Fibroblast of skin of right biceps (primary cell): ENCODE measurements around the gene GRK5.
A peak's percentile ranks its signal among the peaks of the same experiment; 100 is the strongest.

ENCODE experiments used
- DNase-seq: peaks from one replicate; pipeline ENCODE4 v3.0.0-alpha.2; 2013

GRK5 gene

GRCh38 chr10:119409906-119410305 lies 202.5 kb downstream of the GRK5 start:
- DNase-seq = peak; percentile 5

- DNase-seq = no peak
These were observed 203.2 kb downstream of the GRK5 start for GRCh38 chr10:119410361-119411116.

DNA sequence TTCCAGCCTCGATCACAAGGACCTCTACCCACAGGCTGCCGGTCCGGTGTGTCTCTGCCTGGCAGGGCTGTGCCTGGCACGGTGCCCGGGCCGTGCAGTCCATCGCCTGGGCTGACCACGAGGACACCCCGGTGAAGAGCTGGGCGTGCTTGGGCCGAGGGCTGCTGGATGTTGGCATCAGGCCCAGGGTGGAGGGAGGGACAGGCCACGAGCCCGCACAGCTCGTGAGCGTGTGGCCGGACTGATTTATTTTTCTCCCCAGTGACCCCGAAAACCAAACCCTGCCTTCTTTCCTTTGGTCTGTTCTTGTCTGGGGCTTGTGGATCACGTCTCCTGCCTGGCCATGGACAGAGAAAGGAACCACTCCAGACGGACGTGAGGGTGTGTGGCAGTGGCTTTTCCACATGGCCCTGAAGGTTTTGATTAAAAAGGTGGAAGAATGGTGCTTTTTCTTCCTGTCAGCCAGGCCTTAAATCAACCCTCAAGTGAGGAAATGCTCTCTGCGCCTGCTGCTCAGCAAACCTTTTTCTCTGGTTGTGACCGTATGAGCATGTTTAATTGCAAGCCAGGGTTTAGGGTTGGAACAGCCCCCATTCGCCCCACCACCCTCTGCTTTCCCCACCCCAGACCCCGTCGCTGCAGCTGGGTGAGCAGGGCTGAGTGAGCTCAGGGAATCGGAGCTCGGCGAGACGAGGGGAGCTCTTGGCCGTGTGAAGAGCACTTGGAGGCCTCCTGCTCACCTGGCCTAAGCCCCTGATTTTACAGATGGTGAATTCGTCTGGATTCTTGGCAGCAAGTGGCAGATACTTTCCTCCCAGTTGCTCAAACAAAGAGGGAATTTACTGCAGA lies 205.1 kb downstream of the GRK5 start:
- DNase-seq = peak; percentile 49

GRCh38 chr10:119413093-119413453 lies 205.7 kb downstream of the GRK5 start:
- DNase-seq = peak; percentile 64

GRCh38 chr10:119413471-119414080 lies 206.2 kb downstream of the GRK5 start:
- peak; percentile 10 for DNase-seq

- DNase-seq = peak; percentile 61
These were observed 206.8 kb downstream of the GRK5 start for GRCh38 chr10:119414081-119414611.

GRCh38 chr10:119415121-119415520 lies 207.8 kb downstream of the GRK5 start:
- DNase-seq = no peak

- no peak for DNase-seq
These were observed 208.4 kb downstream of the GRK5 start for GRCh38 chr10:119415536-119416503.

DNA sequence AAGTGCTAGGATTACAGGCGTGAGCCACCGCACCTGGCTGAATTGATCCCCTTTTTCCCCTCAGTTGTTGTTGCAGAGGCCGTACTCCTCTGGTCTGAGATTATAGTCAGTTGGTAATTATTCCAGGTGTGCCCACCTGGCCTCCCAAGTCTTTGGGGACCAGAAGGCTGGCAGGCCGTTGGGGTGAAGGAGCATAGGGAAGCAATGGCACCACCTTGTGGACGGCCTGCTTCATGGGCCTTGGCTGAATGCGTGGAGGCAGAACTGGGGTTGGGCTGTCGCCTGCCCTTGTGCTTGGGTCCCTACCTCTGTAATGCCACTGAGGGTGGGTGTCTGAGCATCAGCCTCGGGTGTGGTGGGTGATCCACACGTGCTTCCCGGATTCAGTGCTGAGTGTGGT lies 209.5 kb downstream of the GRK5 start:
- peak; percentile 59 for DNase-seq

- no peak for DNase-seq
These were observed 210.5 kb downstream of the GRK5 start for GRCh38 chr10:119417852-119418251.

- no peak for DNase-seq
These were observed 211.0 kb downstream of the GRK5 start for GRCh38 chr10:119418362-119418761.

DNA sequence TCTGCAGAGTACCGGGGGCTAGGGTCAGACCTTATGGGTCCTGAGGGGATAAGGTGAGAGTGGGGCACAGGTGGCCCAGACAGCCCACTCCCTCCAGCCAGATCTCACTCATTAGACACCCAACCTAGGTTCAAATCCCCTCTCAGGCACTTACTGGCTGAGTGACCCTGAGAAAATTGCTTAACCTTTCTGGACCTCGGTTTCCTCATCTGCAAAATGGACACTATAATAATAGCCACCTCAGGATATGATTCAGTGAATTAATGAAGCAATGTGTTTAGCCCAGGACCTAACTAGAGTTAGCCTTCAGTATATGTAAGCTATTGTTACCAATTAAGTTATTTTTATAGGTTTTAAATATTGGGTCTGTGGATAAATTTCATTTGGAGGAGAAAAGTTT lies 212.6 kb downstream of the GRK5 start:
- DNase-seq = no peak

DNA sequence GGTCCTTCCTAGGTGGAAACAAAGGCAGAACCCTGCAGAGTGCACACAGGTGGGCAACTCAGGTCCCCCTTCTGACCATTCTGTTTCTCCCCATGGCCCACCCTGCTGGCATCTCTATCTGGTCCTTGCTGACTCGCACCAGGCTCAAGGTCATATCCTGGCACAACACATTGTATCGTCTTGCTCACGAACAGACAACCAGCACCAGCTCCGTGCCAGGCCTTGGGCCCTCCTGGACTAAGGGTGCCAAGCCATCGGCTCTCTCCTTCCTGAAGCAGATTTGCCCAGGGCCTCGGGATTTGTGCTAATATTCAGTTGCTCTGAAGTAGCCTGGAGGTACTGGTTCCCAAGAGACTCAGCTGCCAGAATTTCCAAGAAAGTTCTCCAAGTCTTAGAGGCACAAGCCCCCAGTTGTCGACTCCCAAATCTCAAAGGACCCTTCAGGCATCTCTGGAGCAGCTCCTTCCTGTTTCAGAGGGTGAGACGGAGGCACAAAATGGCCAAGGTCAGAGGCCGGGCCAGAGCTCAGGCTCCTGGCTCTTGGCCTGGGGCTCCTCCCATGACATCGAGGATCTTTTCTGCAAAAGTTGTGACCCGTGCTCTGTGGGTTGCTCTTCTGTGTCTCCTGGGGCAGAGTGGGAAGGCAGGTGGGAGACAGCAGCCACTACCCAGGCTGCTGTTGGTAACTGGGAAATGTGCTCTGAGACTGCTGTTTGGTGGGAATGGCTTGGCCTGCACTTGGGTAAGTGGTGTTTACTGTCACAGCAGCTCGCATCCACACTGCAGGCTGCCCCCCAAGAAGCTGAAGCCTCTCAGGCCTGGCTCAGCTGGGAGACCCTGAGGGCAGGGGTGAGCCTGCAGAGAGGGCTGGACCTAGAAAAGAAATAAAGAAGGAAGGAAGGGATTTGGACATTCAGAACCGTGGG lies 213.8 kb downstream of the GRK5 start:
- DNase-seq = no peak

DNA sequence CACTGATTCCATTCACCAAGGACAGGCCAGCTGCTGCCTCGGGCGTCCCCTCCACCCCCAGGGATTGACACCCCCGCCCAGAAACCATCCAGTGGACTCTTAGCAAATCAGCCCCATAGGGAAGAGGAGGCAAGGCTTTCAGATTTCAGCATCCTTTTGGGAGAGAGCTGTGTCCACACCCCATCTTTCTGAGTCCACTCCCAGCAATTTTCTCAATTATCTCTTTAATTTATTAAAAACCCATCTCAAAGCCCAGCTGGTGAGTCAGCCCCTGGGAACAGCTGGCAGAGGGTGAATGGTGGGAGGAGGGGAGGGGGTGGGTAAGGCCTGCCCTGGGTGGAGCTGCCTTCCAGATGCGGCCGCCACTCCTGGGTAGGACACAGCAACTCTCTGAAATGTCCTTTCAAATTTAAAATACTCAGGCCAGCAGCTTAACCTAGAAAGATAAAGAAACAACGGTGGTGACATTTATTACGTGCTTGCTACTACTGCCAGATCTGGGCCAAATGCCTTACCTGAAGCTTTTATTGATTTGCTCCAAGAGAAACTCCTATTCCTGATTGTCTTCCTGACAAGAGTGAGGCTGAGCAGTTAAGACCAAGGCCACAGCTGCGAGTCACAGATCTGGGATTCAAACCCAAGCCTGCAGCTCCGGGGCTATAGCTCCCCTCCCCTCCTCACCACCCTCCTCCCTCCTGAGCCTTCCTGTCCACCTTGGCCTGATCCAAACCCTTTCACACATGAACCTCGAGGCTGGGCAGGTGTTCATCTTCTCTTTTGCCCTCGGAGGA lies 214.7 kb downstream of the GRK5 start:
- DNase-seq = peak; percentile 35

- DNase-seq = no peak
These were observed 215.5 kb downstream of the GRK5 start for GRCh38 chr10:119422682-119423509.

GRCh38 chr10:119423510-119424257 lies 216.3 kb downstream of the GRK5 start:
- no peak for DNase-seq

DNA sequence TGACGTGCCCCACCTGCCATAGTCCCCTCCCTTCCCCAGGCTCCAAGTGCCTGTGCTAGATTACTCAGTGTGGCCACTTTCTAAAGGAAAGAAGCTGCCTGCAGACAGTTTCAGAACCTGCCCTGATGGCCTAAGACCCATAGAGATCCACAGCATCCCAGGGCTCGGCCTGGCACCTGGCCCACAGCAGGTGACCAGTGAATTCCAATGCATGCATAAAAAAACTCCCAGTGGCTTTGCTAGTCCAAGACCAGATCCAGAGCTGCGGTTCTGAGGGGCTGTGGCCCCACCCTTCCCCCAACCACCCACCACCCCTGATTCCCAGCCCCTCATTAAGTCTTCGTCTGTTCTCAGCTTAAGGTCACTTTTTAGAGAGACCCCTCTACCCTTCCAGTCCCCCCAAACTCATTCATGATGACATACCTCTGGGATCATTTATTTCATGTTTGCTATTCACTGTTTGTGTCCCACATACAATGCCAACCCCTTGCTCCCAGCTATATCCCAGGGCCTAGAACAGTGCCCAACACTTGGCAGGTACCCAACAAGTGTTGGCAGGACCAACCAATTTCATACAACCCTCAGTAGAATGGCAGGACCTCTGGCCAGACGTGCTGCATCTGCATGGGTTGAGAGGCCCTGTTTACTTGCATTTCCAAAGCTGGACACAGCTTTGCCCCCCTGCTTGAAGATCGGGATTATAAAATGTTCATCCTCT lies 217.0 kb downstream of the GRK5 start:
- DNase-seq = no peak
